ENCODE measurements around the gene ZC3H7A. TPM values are rescaled to one million over a fixed set of nuclear protein-coding genes. Genes with fewer than 3 reads are reported as not detected.

The ZC3H7A gene
- 92.3 and 244 TPM in 2 replicates for total RNA-seq (2011; cell fraction: chromatin; rRNA removed; ENCODE audit: low replicate concordance)
- total RNA-seq (2011; cell fraction: nucleolus; rRNA removed), result 39.2 and 47.5 TPM in 2 replicates
- total RNA-seq (2011; cell fraction: nucleoplasm; rRNA removed), result 76.0 and 89.8 TPM in 2 replicates
- total RNA-seq (2014; rRNA removed) (19.8 and 21.7 TPM in 2 replicates), total RNA-seq (2014; rRNA removed; fragmentation: Illumina TruSeq; extraction: Trizol) (23.7 and 27.1 TPM in 2 replicates), total RNA-seq (2015; rRNA removed; fragmentation: Illumina TruSeq; extraction: Trizol) (26.4 and 28.2 TPM in 2 replicates), total RNA-seq (2021) (37.1 and 39.4 TPM in 2 replicates), polyA plus RNA-seq (2011; rRNA removed) (30.7 and 31.3 TPM in 2 replicates), polyA plus RNA-seq (2014; fragmentation: Illumina TruSeq; extraction: Trizol) (40.0 and 49.1 TPM in 2 replicates), polyA plus RNA-seq (2014; fragmentation: Nextera tagmentation; extraction: Ambion mirVana) (10 to 100 TPM; 22.5 to 23.1 TPM), polyA plus RNA-seq (2014; rRNA removed) (26.0 and 35.8 TPM in 2 replicates), polyA minus RNA-seq (2011; rRNA and poly(A)+ RNA removed) (29.4 and 36.0 TPM in 2 replicates), Bru-seq, nascent RNA (percentile 82 among the genes with signal in this experiment), BruChase-seq, experiment 1, labeled RNA remaining after a 2-hour chase (percentile 88 among the genes with signal in this experiment), BruChase-seq, experiment 2, labeled RNA remaining after a 6-hour chase (percentile 91 among the genes with signal in this experiment)
- polyA plus RNA-seq (2011; cell fraction: cytosol; rRNA removed), result 12.1 and 24.5 TPM in 2 replicates
- 63.0 and 102 TPM in 2 replicates for polyA plus RNA-seq (2011; cell fraction: nucleus; rRNA removed)
- polyA plus RNA-seq (2012), result 26.6 and 30.4 TPM in 2 replicates
- 13.3 and 17.7 TPM in 2 replicates for polyA minus RNA-seq (2011; cell fraction: cytosol; rRNA and poly(A)+ RNA removed)
- polyA minus RNA-seq (2011; cell fraction: nucleus; rRNA and poly(A)+ RNA removed), result 19.3 and 44.3 TPM in 2 replicates
- long read RNA-seq, experiment 1, transcript ZC3H7A-201 (23 exons, 3,825 nt), result major isoform, 46 of 87 reads
- long read RNA-seq, experiment 1, partial matches to known transcripts, result 23 of 87 reads
- long read RNA-seq, experiment 1, other reads (novel, unspliced or antisense), result 17 of 87 reads
- long read RNA-seq, experiment 2, partial matches to known transcripts, result 16 of 20 reads
- long read RNA-seq, experiment 2, other reads (novel, unspliced or antisense), result 3 of 20 reads
- long read RNA-seq, experiment 3, partial matches to known transcripts, result 3 of 5 reads
- long read RNA-seq, experiment 3, other reads (novel, unspliced or antisense), result 2 of 5 reads

GRCh38 chr16:11797166-11797956 is at the start of gene ZC3H7A:
TSS of gene ZC3H7A (minus strand) at chr16:11797258. CDS start at chr16:11782354, 14,904 bp downstream.
- peak within 1 kb of the TSS; percentile 86 for H3K4me2 ChIP-seq (ENCODE audit: insufficient read depth, low read length)
- peak; percentile 96 to 98 (median 96) for DNase-seq (ENCODE audit: extremely low read depth in 1 of 4, low spot score in 3 of 4)
- peak; percentile 94 for FAIRE-seq
- ATAC-seq, result peak; percentile 96
- H3K4me1 ChIP-seq (replicated peaks in 1 of 2; ENCODE audit: control insufficient read depth in 2 of 2, insufficient read depth in 2 of 2, low read length in 2 of 2), result peaks cover 50 to 55% of the 10 kb centered on the region in 2 experiments
- peak within 1 kb of the TSS; percentile 94 for H3K27ac ChIP-seq (ENCODE audit: extremely low read depth, low read depth, low read length)
- peak within 1 kb of the TSS; percentile 91 for H2AFZ ChIP-seq (ENCODE audit: low read depth, low read length)
- peaks cover 10% of the 10 kb centered on the region for H4K20me1 ChIP-seq (replicated peaks; ENCODE audit: control insufficient read depth, insufficient read depth, low read length)
- in situ Hi-C loops (cut with MboI) (no loop called here), intact Hi-C loops (cut with micrococcal nuclease) (loop anchor here (2.0 kb wide), 1 partner anchor 55 kb away; the partner anchor contains the start of gene TXNDC11)
- CTCF ChIA-PET (ENCODE audit: low intra/inter-chr PET ratio), result no interaction called here
- peak within 1 kb of the TSS; percentile 91 to 98 for H3K9ac ChIP-seq (ENCODE audit: insufficient read depth in 1 of 2, low read depth in 2 of 2, low read length in 2 of 2)
- peaks cover 5% of the 10 kb centered on the region for H3K9me1 ChIP-seq (ENCODE audit: control insufficient read depth, insufficient read depth, low read length)
- peak within 1 kb of the TSS; percentile 76 for H3K4me3 ChIP-seq
- no peaks in the 10 kb centered on the region for H3K9me3 ChIP-seq (replicated peaks; ENCODE audit: control insufficient read depth, insufficient read depth, low read depth, low read length)
- peaks cover 66% of the 10 kb centered on the region for H3K79me2 ChIP-seq (ENCODE audit: control insufficient read depth, insufficient read depth, low read length)
- no peaks in the 10 kb centered on the region for H3K27me3 ChIP-seq (ENCODE audit: control insufficient read depth in 2 of 2, insufficient read depth in 2 of 2, low read length in 2 of 2)
- 1% methylated on average over 52 of the region's 80 CpGs for WGBS (ENCODE audit: insufficient coverage, low coverage, missing lambda C conversion rate)
- POLR2A ChIA-PET, result interaction anchor here (0.6 to 5.3 kb wide), 20 partner anchors 11 to 669 kb away, joined by 3 to 32 read pairs (median 4); partner anchors contain the start of gene TXNDC11
- BruUV-seq (replicated peaks), result TSS peak; percentile 90
- H3K36me3 ChIP-seq (ENCODE audit: control insufficient read depth, insufficient read depth, low read length), result peaks cover 29% of the 10 kb centered on the region
- no peak for TF ChIP-seq XRCC4 (IDR thresholded peaks at IDR 0.05; ENCODE audit: extremely low read depth, insufficient read depth, insufficient read length)
- no peak for TF ChIP-seq THRAP3 (IDR thresholded peaks at IDR 0.05; ENCODE audit: borderline replicate concordance)
- TF ChIP-seq ARID4B (CRISPR knock-in tag; IDR thresholded peaks at IDR 0.05), result 0 out of 2 replicates have a peak, but pooled peaks have one; percentile 20
- TF ChIP-seq U2AF2 (optimal IDR thresholded peaks at IDR 0.05; ENCODE audit: low read depth, low read length), result no peak
- peak; percentile 65; the same call in 1 of the 2 replicates for TF ChIP-seq ZNF263 (CRISPR knock-in tag; IDR thresholded peaks at IDR 0.05; ENCODE audit: borderline replicate concordance)
- peak; percentile 96 for TF ChIP-seq POLR2G (IDR thresholded peaks at IDR 0.05; ENCODE audit: low read depth, low read length)
- TF ChIP-seq SLC30A9 (CRISPR knock-in tag; IDR thresholded peaks at IDR 0.05), result no peak
